Peyer's patch (tissue), 4 donors: ENCODE measurements around the gene GALNT12.

Source experiments
- POLR2A ChIP-seq, 2 donors: fragments of 450-650 bp; IDR thresholded peaks; one replicate each; pipeline ENCODE4 v1.5.1; 2017; ENCODE audit warnings: antibody characterized with exemption in 2 of 2, mild to moderate bottlenecking in 2 of 2, moderate library complexity in 2 of 2
- TF ChIP-seq, protein P1 (sequence below), 6 experiments: fragments of 450-650 bp in 4 of 6; fragments of 200-600 bp in 2 of 6; sonication (generic) in 1 of 6; IDR thresholded peaks; one replicate each; pipeline ENCODE4 v1.5.1; 2017 to 2019; ENCODE audit warnings: antibody characterized with exemption in 6 of 6, mild to moderate bottlenecking in 3 of 6, moderate library complexity in 1 of 6

DNA sequence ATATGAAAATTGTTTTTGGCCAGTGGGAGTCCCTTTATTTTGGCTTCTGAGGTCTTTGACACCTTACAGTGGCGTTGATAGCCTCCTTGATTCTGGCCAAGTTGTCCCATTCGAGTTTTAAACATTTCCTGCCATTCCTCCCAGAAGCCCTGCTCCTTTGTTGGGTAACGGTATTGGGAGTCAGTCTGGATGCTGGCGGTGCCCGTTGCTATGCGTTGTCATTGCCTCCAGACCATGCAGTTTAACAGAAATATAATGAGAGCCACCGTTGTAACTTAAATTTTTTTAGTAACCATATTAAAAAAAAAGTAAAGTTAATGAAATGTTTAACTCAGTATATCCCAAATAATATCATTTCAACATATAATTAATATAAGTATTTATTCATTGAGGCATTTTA is 35.0 kb downstream of the GALNT12 start:
- TF ChIP-seq, protein P1, sequence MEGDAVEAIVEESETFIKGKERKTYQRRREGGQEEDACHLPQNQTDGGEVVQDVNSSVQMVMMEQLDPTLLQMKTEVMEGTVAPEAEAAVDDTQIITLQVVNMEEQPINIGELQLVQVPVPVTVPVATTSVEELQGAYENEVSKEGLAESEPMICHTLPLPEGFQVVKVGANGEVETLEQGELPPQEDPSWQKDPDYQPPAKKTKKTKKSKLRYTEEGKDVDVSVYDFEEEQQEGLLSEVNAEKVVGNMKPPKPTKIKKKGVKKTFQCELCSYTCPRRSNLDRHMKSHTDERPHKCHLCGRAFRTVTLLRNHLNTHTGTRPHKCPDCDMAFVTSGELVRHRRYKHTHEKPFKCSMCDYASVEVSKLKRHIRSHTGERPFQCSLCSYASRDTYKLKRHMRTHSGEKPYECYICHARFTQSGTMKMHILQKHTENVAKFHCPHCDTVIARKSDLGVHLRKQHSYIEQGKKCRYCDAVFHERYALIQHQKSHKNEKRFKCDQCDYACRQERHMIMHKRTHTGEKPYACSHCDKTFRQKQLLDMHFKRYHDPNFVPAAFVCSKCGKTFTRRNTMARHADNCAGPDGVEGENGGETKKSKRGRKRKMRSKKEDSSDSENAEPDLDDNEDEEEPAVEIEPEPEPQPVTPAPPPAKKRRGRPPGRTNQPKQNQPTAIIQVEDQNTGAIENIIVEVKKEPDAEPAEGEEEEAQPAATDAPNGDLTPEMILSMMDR (IDR thresholded peaks at IDR 0.05) = no peak
- TF ChIP-seq POLR2A (IDR thresholded peaks at IDR 0.05) = no peak
